ENCODE measurements around the gene PPDPF. TPM values are rescaled to one million over a fixed set of nuclear protein-coding genes. Genes with fewer than 3 reads are reported as not detected.
"Not testable (repeated sequence)": the region's sequence is repeated elsewhere in the genome, so short reads cannot be mapped to it uniquely, and the experiment has no call there.

The PPDPF gene
- total RNA-seq, 1 donor = 38.4 TPM

- H3K4me3 ChIP-seq (ENCODE audit: low read depth, low read length) = no peak overlapping the region
Measured at GRCh38 chr20:63475209-63475608, 45.4 kb upstream of the PPDPF start.

GRCh38 chr20:63477061-63477616 is 43.4 kb upstream of the PPDPF start:
- TF ChIP-seq CTCF (IDR thresholded peaks at IDR 0.05; ENCODE audit: insufficient read depth, low read depth, low read length) = no peak
- H3K4me3 ChIP-seq (ENCODE audit: low read depth, low read length) = no peak overlapping the region
- DNase-seq (ENCODE audit: low read depth) = no peak

More at GRCh38 chr20:63475209-63475608, 45.4 kb upstream of the PPDPF start:
- no peak for TF ChIP-seq CTCF (IDR thresholded peaks at IDR 0.05; ENCODE audit: insufficient read depth, low read depth, low read length)
- peak; percentile 31 for DNase-seq (ENCODE audit: low read depth)

- TF ChIP-seq CTCF (IDR thresholded peaks at IDR 0.05; ENCODE audit: insufficient read depth, low read depth, low read length) = no peak
- no peak for DNase-seq (ENCODE audit: low read depth)
- no peak overlapping the region for H3K4me3 ChIP-seq (ENCODE audit: low read depth, low read length)
Measured at GRCh38 chr20:63477944-63478343, 42.6 kb upstream of the PPDPF start.

GRCh38 chr20:63478346-63479302 is 41.9 kb upstream of the PPDPF start:
- no peak for DNase-seq (ENCODE audit: low read depth)
- no peak overlapping the region for H3K4me3 ChIP-seq (ENCODE audit: low read depth, low read length)
- no peak for TF ChIP-seq CTCF (IDR thresholded peaks at IDR 0.05; ENCODE audit: insufficient read depth, low read depth, low read length)

- DNase-seq (ENCODE audit: low read depth); H3K4me3 ChIP-seq (ENCODE audit: low read depth, low read length): not testable (repeated sequence)
Measured at GRCh38 chr20:63479695-63480419, 40.7 kb upstream of the PPDPF start.

- DNase-seq (ENCODE audit: low read depth) = no peak
- H3K4me3 ChIP-seq (ENCODE audit: low read depth, low read length) = no peak overlapping the region
- TF ChIP-seq CTCF (IDR thresholded peaks at IDR 0.05; ENCODE audit: insufficient read depth, low read depth, low read length) = no peak
Measured at GRCh38 chr20:63481503-63481902, 39.1 kb upstream of the PPDPF start.

All from fibroblast of villous mesenchyme (primary cell).